WTC11 (cell line): ENCODE measurements around the gene RPS15A.

Experiments
- ATF1 ChIP-seq: sonication (generic); formaldehyde crosslinking; IDR thresholded peaks from 2 replicates; pipeline ENCODE4 v1.8.1; 2023; ENCODE audit warnings: mild to moderate bottlenecking, moderate library complexity, missing genetic modification reagents
- ELF4 ChIP-seq: sonication (generic); formaldehyde crosslinking; IDR thresholded peaks from 2 replicates; pipeline ENCODE4 v1.8.1; 2022; ENCODE audit warnings: low read depth, mild to moderate bottlenecking, moderate library complexity, missing genetic modification reagents
- NR2C2 ChIP-seq: sonication (generic); formaldehyde crosslinking; IDR thresholded peaks from 2 replicates; pipeline ENCODE4 v1.8.0; 2022; ENCODE audit warnings: mild to moderate bottlenecking, missing genetic modification reagents
- TCF7 ChIP-seq: sonication (generic); formaldehyde crosslinking; IDR thresholded peaks from 2 replicates; pipeline ENCODE4 v1.8.0; 2022; ENCODE audit warnings: mild to moderate bottlenecking, low read depth, missing genetic modification reagents, moderate library complexity
- ZNF423 ChIP-seq: fragments of 250-450 bp; sonication (Bioruptor Pico); IDR thresholded peaks from 2 replicates; pipeline ENCODE4 v2.1.2; 2022; ENCODE audit warnings: mild to moderate bottlenecking, moderate library complexity
- TF ChIP-seq, protein P1 (sequence below): sonication (generic); formaldehyde crosslinking; IDR thresholded peaks from 2 replicates; pipeline ENCODE4 v1.8.1; 2023; ENCODE audit warnings: mild to moderate bottlenecking, missing genetic modification reagents, moderate library complexity
- TF ChIP-seq, protein P2 (sequence below): fragments of 200-600 bp; IDR thresholded peaks from 2 replicates; pipeline ENCODE4 v1.8.0; 2022; ENCODE audit warnings: antibody characterized with exemption
- TF ChIP-seq, protein P3 (sequence below): sonication (generic); formaldehyde crosslinking; IDR thresholded peaks from 2 replicates; pipeline ENCODE4 v1.8.0; 2022; ENCODE audit warnings: mild to moderate bottlenecking, missing genetic modification reagents

DNA sequence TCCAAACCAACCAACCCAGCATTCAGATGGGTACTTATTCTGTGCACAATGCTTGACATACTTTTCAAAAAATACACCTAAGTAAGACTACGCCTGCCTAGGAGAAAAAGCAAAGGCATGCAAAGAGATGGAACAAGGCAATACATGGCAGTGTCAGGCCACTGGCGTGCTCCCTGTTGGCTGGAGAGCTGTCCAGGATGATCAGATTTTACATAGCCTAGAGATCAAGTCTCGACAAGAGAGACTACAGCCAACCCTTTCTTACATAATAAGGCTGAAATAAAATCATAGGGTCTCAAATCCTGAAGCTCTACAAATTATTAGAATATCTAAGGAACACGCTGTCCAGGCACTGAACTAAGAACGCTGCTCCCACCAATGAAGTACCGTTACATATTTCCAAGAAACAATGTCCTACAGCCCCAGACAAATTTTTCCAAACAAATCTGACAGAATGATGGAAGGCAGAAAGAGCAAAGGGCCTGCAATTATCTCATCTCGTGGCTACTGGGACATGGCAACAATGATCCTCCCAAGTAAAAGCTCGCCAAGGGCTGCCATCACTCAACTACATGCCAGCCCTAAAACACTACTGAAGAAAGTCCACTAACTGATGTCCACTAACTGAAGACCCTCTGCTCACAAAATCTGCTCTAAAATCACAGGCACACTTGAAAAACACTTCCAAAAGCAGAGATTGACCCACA is 5.1 kb downstream of the RPS15A start:
- TF ChIP-seq ELF4 (CRISPR knock-in tag) (no peak), ATF1 (no peak), ZNF423 (CRISPR knock-in tag) (no peak), TCF7 (CRISPR knock-in tag) (no peak), NR2C2 (CRISPR knock-in tag) (no peak)
- TF ChIP-seq, protein P1, sequence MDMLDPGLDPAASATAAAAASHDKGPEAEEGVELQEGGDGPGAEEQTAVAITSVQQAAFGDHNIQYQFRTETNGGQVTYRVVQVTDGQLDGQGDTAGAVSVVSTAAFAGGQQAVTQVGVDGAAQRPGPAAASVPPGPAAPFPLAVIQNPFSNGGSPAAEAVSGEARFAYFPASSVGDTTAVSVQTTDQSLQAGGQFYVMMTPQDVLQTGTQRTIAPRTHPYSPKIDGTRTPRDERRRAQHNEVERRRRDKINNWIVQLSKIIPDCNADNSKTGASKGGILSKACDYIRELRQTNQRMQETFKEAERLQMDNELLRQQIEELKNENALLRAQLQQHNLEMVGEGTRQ (CRISPR knock-in tag), result no peak
- TF ChIP-seq, protein P2, sequence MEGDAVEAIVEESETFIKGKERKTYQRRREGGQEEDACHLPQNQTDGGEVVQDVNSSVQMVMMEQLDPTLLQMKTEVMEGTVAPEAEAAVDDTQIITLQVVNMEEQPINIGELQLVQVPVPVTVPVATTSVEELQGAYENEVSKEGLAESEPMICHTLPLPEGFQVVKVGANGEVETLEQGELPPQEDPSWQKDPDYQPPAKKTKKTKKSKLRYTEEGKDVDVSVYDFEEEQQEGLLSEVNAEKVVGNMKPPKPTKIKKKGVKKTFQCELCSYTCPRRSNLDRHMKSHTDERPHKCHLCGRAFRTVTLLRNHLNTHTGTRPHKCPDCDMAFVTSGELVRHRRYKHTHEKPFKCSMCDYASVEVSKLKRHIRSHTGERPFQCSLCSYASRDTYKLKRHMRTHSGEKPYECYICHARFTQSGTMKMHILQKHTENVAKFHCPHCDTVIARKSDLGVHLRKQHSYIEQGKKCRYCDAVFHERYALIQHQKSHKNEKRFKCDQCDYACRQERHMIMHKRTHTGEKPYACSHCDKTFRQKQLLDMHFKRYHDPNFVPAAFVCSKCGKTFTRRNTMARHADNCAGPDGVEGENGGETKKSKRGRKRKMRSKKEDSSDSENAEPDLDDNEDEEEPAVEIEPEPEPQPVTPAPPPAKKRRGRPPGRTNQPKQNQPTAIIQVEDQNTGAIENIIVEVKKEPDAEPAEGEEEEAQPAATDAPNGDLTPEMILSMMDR, result no peak
- TF ChIP-seq, protein P3, sequence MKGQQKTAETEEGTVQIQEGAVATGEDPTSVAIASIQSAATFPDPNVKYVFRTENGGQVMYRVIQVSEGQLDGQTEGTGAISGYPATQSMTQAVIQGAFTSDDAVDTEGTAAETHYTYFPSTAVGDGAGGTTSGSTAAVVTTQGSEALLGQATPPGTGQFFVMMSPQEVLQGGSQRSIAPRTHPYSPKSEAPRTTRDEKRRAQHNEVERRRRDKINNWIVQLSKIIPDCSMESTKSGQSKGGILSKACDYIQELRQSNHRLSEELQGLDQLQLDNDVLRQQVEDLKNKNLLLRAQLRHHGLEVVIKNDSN (CRISPR knock-in tag), result no peak
